VCaP (cell line): ENCODE results near the gene AASDH.

ENCODE experiments used
- H3K27ac ChIP-seq: fragments of 450-650 bp; 2 replicates; pipeline ENCODE4 v1.5.1; 2017
- CTCF ChIP-seq: fragments of 450-650 bp; conservative IDR thresholded peaks from 2 replicates; pipeline ENCODE4 v1.5.1; 2017; ENCODE audit warnings: mild to moderate bottlenecking, moderate library complexity

AASDH gene

GRCh38 chr4:56297776-56298175 is 89.5 kb downstream of the AASDH start:
- TF ChIP-seq CTCF, result no peak
- no peak overlapping the region for H3K27ac ChIP-seq

DNA sequence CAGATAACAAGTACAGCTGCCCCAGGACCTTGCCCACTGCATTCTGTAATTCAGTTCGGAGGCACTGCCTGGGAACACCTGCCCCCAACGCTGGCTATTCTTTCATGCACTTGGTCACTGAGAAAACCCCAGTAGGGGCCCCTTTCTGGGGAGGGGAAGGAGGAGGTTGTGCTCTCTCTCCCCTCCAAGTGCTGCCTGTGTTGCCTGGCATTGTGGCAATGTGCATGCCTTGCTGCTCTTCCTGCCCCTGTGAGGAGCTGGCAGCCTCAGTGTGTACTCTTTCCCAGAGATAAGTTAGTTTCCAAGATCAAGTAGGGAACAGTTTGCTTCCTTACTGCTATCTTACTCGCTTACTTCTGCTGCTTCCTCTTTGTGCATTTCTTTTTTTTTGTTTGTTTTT is 90.8 kb downstream of the AASDH start:
- no peak for TF ChIP-seq CTCF
- H3K27ac ChIP-seq, result peak overlapping the region; percentile 28; the same call in 1 of the 2 replicates

DNA sequence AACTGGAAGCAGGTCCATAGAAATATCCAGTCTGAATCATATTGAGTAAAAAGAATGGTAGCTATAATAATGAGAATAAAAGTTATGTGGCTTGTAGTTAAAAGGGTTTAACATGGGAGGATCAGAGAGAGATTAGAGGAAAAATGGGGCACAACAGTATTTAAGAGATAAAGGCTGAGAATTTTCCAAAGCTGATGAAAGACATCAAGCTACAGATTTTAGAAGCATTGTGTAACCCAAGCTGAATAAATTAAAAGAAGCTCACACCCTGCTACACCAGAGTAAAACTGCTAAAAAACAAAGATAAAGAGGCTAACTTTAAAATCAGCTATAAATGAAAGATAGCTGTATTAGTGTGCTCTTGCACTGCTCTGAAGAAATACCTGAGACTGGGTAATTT is 94.2 kb downstream of the AASDH start:
- H3K27ac ChIP-seq, result no peak overlapping the region

GRCh38 chr4:56289934-56290333 is 97.4 kb downstream of the AASDH start:
- no peak for TF ChIP-seq CTCF

More for the DNA sequence above, 94.2 kb downstream of the AASDH start:
- TF ChIP-seq CTCF, result no peak

GRCh38 chr4:56288663-56289062 is 98.6 kb downstream of the AASDH start:
- TF ChIP-seq CTCF, result no peak
- no peak overlapping the region for H3K27ac ChIP-seq

More at GRCh38 chr4:56289934-56290333, 97.4 kb downstream of the AASDH start:
- H3K27ac ChIP-seq, result no peak overlapping the region
